ENCODE data around the gene UBE3A.

UBE3A gene

GRCh38 chr15:25394898-25395297 is 43.9 kb downstream of the UBE3A start:
- H3K27ac ChIP-seq = no peak overlapping the region
- no peak for TF ChIP-seq CTCF (IDR thresholded peaks at IDR 0.05)
- no peak overlapping the region for H3K4me3 ChIP-seq
- DNase-seq (ENCODE audit: low spot score) = no peak

GRCh38 chr15:25392806-25393205 is 46.0 kb downstream of the UBE3A start:
- TF ChIP-seq CTCF (IDR thresholded peaks at IDR 0.05) = no peak
- Histone ChIP-seq H3K27ac (no peak overlapping the region), H3K4me3 (no peak overlapping the region)
- no peak for DNase-seq (ENCODE audit: low spot score)

GRCh38 chr15:25391971-25392721 is 46.7 kb downstream of the UBE3A start:
- TF ChIP-seq CTCF (IDR thresholded peaks at IDR 0.05) = no peak
- Histone ChIP-seq H3K27ac (no peak overlapping the region), H3K4me3 (no peak overlapping the region)
- no peak for DNase-seq (ENCODE audit: low spot score)

- no peak for DNase-seq (ENCODE audit: low spot score)
- Histone ChIP-seq H3K27ac (no peak overlapping the region), H3K4me3 (no peak overlapping the region)
- no peak for TF ChIP-seq CTCF (IDR thresholded peaks at IDR 0.05)
Measured at GRCh38 chr15:25385986-25386385, 52.8 kb downstream of the UBE3A start.

GRCh38 chr15:25381579-25381978 is 57.2 kb downstream of the UBE3A start:
- H3K27ac ChIP-seq = no peak overlapping the region
- TF ChIP-seq CTCF (IDR thresholded peaks at IDR 0.05) = no peak
- DNase-seq (ENCODE audit: low spot score) = no peak
- H3K4me3 ChIP-seq = no peak overlapping the region

GRCh38 chr15:25378501-25378901 is 60.3 kb downstream of the UBE3A start:
- no peak overlapping the region for H3K4me3 ChIP-seq
- TF ChIP-seq CTCF (IDR thresholded peaks at IDR 0.05) = no peak
- DNase-seq (ENCODE audit: low spot score) = no peak
- H3K27ac ChIP-seq = no peak overlapping the region

GRCh38 chr15:25375557-25375956 is 63.3 kb downstream of the UBE3A start:
- no peak for DNase-seq (ENCODE audit: low spot score)
- no peak for TF ChIP-seq CTCF (IDR thresholded peaks at IDR 0.05)
- no peak overlapping the region for H3K4me3 ChIP-seq
- no peak overlapping the region for H3K27ac ChIP-seq

Data from coronary artery (tissue), 2 donors.